HG03139 (cell line): ENCODE measurements around the gene LDB1.

Experiments used
- ATAC-seq: cut with Tn5 transposase; IDR thresholded peaks from one replicate; pipeline ENCODE4 v1.9.1; 2021; ENCODE audit not compliant: unreplicated experiment

Gene LDB1

GRCh38 chr10:102120142-102120990 is at the start of gene LDB1:
Gene LDB1 (minus strand): TSS chr10:102120368. CDS start chr10:102120110, 258 bp downstream.
- peak; percentile 51 for ATAC-seq

GRCh38 chr10:102167861-102168260 is 47.7 kb upstream of the LDB1 start:
- no peak for ATAC-seq

GRCh38 chr10:102163342-102163989 is 43.3 kb upstream of the LDB1 start:
- ATAC-seq = no peak

- no peak for ATAC-seq
These were observed 39.7 kb upstream of the LDB1 start for GRCh38 chr10:102159831-102160230.

GRCh38 chr10:102159051-102159597 is 39.0 kb upstream of the LDB1 start:
- no peak for ATAC-seq

GRCh38 chr10:102157224-102157623 is 37.1 kb upstream of the LDB1 start:
- no peak for ATAC-seq

GRCh38 chr10:102154466-102155116 is 34.4 kb upstream of the LDB1 start:
- ATAC-seq = no peak

- no peak for ATAC-seq
These were observed 33.0 kb upstream of the LDB1 start for GRCh38 chr10:102153093-102153620.

GRCh38 chr10:102152545-102152890 is 32.4 kb upstream of the LDB1 start:
- no peak for ATAC-seq

- ATAC-seq = peak; percentile 93
These were observed 31.8 kb upstream of the LDB1 start, which contains the start of gene NOLC1 for GRCh38 chr10:102151774-102152544. Gene NOLC1 (plus strand): TSS chr10:102152389. CDS start chr10:102152411, 22 bp downstream.

GRCh38 chr10:102150970-102151773 is 31.0 kb upstream of the LDB1 start:
- ATAC-seq = no peak

GRCh38 chr10:102148275-102148674 is 28.1 kb upstream of the LDB1 start:
- ATAC-seq = no peak

- ATAC-seq = no peak
These were observed 27.4 kb upstream of the LDB1 start for GRCh38 chr10:102147561-102147960.

- no peak for ATAC-seq
These were observed 26.8 kb upstream of the LDB1 start for GRCh38 chr10:102146971-102147428.

- no peak for ATAC-seq
These were observed 21.5 kb upstream of the LDB1 start for GRCh38 chr10:102141583-102142107.

GRCh38 chr10:102140913-102141540 is 20.9 kb upstream of the LDB1 start:
- ATAC-seq = no peak

- no peak for ATAC-seq
These were observed 20.1 kb upstream of the LDB1 start for GRCh38 chr10:102140218-102140617.

- ATAC-seq = no peak
These were observed 19.3 kb upstream of the LDB1 start for GRCh38 chr10:102139281-102140110.
